Thoracic aorta (tissue), 2 donors: ENCODE results near the gene ADAMTSL1. TPM values are rescaled to one million over a fixed set of nuclear protein-coding genes. Genes with fewer than 3 reads are reported as not detected.

ENCODE experiments used
- ATAC-seq: fragments of 150-250 bp; one replicate; pipeline ENCODE4 v1.8.0; 2017; ENCODE audit warnings: low read depth; ENCODE audit not compliant: insufficient number of reproducible peaks, low FRiP score
- DNase-seq: peaks from one replicate; pipeline ENCODE4 v3.0.0-alpha.2; 2020; ENCODE audit warnings: low spot score
- H3K27ac ChIP-seq, 2 donors: fragments of 200-600 bp; sonication (generic); 1 replicate in 1 of 2; 2 replicates in 1 of 2; pipeline ENCODE4 v1.5.1; 2016; ENCODE audit warnings: mild to moderate bottlenecking in 2 of 2, moderate library complexity in 2 of 2
- H3K27me3 ChIP-seq: fragments of 200-600 bp; sonication (generic); replicated peaks from 2 replicates; pipeline ENCODE4 v1.6.0; 2016; ENCODE audit warnings: mild to moderate bottlenecking; ENCODE audit not compliant: insufficient read depth
- H3K36me3 ChIP-seq: fragments of 200-600 bp; sonication (generic); one replicate; pipeline ENCODE4 v1.5.1; 2016
- H3K4me1 ChIP-seq, 2 donors: fragments of 200-600 bp; sonication (generic); 1 replicate in 1 of 2; 2 replicates in 1 of 2; pipeline versions ENCODE4 v1.5.1 to v1.6.0; 2016; ENCODE audit warnings: low read depth in 2 of 2, mild to moderate bottlenecking in 1 of 2; ENCODE audit not compliant: control insufficient read depth in 1 of 2
- H3K4me3 ChIP-seq: fragments of 200-600 bp; sonication (generic); 2 replicates; pipeline ENCODE4 v1.5.1; 2016; ENCODE audit warnings: mild to moderate bottlenecking
- H3K9me3 ChIP-seq: fragments of 200-600 bp; sonication (generic); 2 replicates; pipeline ENCODE4 v1.5.1; 2016
- total RNA-seq, 2 donors: library from RNA; depleted of rRNA; stranded (reverse); fragments of >200 nt; gene quantifications; one replicate each; pipeline versions ENCODE4 v1.1.0 to v1.2.3, GENCODE V29; 2016
- TF ChIP-seq, protein P1 (sequence below): fragments of 200-600 bp; sonication (generic); IDR thresholded peaks from one replicate; pipeline ENCODE4 v1.5.1; 2019; ENCODE audit warnings: antibody characterized with exemption

Gene ADAMTSL1
- total RNA-seq, 2 donors from 2014 or later: 61.4 to 75.5 TPM

DNA sequence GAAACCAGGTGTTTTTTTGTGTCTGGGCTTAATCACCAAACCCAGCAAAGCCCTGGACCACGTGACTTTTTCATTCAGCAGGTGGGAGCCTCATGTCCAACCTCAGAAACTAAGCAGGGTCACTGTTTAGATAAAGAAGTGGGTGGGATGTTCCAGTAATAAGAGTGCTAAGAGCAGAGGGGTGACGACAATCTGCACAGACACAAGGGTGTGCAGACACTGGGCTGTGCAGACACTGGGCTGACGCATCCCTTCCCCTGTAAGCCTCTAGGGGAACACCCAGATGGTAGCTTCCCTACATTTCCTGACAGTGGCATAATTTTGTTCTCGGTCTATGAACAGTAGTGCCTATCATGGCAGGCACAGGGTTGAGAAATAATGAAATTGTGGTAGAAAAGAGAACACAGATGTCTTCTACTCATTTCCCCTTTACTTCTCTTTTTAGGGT lies 474.0 kb downstream of the ADAMTSL1 start:
- Histone ChIP-seq H3K27ac (no peak overlapping the region), H3K9me3 (no peaks in the 10 kb centered on the region), H3K4me1 (no peaks in the 10 kb centered on the region), H3K36me3 (no peaks in the 10 kb centered on the region), H3K27me3 (no peaks in the 10 kb centered on the region), H3K4me3 (no peak overlapping the region)
- TF ChIP-seq, protein P1, sequence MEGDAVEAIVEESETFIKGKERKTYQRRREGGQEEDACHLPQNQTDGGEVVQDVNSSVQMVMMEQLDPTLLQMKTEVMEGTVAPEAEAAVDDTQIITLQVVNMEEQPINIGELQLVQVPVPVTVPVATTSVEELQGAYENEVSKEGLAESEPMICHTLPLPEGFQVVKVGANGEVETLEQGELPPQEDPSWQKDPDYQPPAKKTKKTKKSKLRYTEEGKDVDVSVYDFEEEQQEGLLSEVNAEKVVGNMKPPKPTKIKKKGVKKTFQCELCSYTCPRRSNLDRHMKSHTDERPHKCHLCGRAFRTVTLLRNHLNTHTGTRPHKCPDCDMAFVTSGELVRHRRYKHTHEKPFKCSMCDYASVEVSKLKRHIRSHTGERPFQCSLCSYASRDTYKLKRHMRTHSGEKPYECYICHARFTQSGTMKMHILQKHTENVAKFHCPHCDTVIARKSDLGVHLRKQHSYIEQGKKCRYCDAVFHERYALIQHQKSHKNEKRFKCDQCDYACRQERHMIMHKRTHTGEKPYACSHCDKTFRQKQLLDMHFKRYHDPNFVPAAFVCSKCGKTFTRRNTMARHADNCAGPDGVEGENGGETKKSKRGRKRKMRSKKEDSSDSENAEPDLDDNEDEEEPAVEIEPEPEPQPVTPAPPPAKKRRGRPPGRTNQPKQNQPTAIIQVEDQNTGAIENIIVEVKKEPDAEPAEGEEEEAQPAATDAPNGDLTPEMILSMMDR: no peak
- DNase-seq (no peak), ATAC-seq (no peak)

DNA sequence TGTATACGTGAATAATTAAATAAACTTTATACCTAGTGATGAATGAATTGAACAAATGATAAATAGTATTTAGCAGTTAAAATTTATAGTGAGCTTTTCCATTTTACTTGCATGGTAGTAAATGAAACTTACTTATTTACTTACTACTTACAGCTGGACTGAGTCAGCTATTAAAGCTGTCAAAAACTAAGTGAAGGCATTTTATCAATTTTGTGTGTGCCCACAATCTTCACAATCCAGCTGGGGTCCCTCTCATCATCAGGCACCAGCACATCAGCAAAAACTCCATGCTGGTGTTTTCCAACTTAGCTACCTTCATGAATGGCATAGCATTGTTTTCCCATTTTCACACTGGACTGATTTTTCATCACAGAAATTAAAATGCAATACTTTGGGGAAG lies 478.0 kb downstream of the ADAMTSL1 start:
- Histone ChIP-seq H3K27ac (no peak overlapping the region), H3K27me3 (no peaks in the 10 kb centered on the region), H3K36me3 (no peaks in the 10 kb centered on the region), H3K4me3 (no peak overlapping the region), H3K9me3 (no peaks in the 10 kb centered on the region), H3K4me1 (no peaks in the 10 kb centered on the region)
- TF ChIP-seq, protein P1: no peak
- ATAC-seq: no peak
- DNase-seq: no peak

DNA sequence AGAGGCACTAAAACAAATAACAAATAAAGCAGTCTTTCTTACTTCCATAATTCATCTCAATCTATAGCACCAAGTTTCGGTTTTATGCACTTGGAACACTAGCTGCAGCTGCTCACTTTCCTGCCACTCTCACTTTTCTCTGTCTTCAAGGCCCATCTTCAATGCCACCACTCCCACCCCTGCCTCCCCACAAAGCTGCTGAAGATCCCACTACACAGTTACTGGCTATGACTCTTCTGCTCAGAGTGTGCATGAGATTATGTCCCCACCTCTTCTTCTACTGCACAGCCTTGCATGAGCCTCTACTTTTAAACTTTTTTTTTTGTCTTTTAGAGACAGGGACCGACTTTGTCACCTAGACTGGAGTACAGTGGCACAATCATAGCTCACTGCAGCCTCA lies 481.7 kb downstream of the ADAMTSL1 start:
- H3K27me3 ChIP-seq: no peaks in the 10 kb centered on the region
- ATAC-seq: no peak
- TF ChIP-seq, protein P1: no peak
- H3K4me1 ChIP-seq: no peaks in the 10 kb centered on the region
- no peak for DNase-seq
- H3K4me3 ChIP-seq: no peak overlapping the region
- no peaks in the 10 kb centered on the region for H3K36me3 ChIP-seq
- no peaks in the 10 kb centered on the region for H3K9me3 ChIP-seq
- no peak overlapping the region for H3K27ac ChIP-seq
